Inflammatory macrophage treated with lipopolysaccharide for 4 hours (primary cell): ENCODE measurements around the gene GOLIM4.
"Not testable (repeated sequence)": the region's sequence is repeated elsewhere in the genome, so short reads cannot be mapped to it uniquely, and the experiment has no call there.

ENCODE experiments used
- DNase-seq: peaks from one replicate; pipeline ENCODE4 v3.0.0-alpha.2; 2020

Gene GOLIM4

GRCh38 chr3:168040607-168041208 is 55.0 kb downstream of the GOLIM4 start:
- DNase-seq = peak; percentile 62

- DNase-seq = no peak
Measured at GRCh38 chr3:168037020-168037419, 58.7 kb downstream of the GOLIM4 start.

- DNase-seq = no peak
Measured at GRCh38 chr3:168036619-168037018, 59.1 kb downstream of the GOLIM4 start.

GRCh38 chr3:168034152-168034928 is 61.4 kb downstream of the GOLIM4 start:
- no peak for DNase-seq

- DNase-seq = peak; percentile 58
Measured at GRCh38 chr3:168030577-168030976, 65.1 kb downstream of the GOLIM4 start.

GRCh38 chr3:168029705-168030104 is 66.0 kb downstream of the GOLIM4 start:
- DNase-seq = no peak

GRCh38 chr3:168028086-168028485 is 67.6 kb downstream of the GOLIM4 start:
- DNase-seq = peak; percentile 64

- no peak for DNase-seq
Measured at GRCh38 chr3:168026764-168027163, 69.0 kb downstream of the GOLIM4 start.

- peak; percentile 26 for DNase-seq
Measured at GRCh38 chr3:168025076-168025475, 70.6 kb downstream of the GOLIM4 start.

GRCh38 chr3:168024537-168024941 is 71.2 kb downstream of the GOLIM4 start:
- peak; percentile 51 for DNase-seq

GRCh38 chr3:168021737-168022450 is 73.8 kb downstream of the GOLIM4 start:
- no peak for DNase-seq

- not testable (repeated sequence) for DNase-seq
Measured at GRCh38 chr3:168011280-168011679, 84.4 kb downstream of the GOLIM4 start.

- no peak for DNase-seq
Measured at GRCh38 chr3:168006584-168006983, 89.1 kb downstream of the GOLIM4 start.

- DNase-seq = no peak
Measured at GRCh38 chr3:168003911-168004310, 91.8 kb downstream of the GOLIM4 start.

- no peak for DNase-seq
Measured at GRCh38 chr3:168002786-168003368, 92.8 kb downstream of the GOLIM4 start.

GRCh38 chr3:168001244-168001643 is 94.5 kb downstream of the GOLIM4 start:
- DNase-seq = no peak

- no peak for DNase-seq
Measured at GRCh38 chr3:167998253-167998652, 97.5 kb downstream of the GOLIM4 start.

- no peak for DNase-seq
Measured at GRCh38 chr3:167996514-167996913, 99.2 kb downstream of the GOLIM4 start.

GRCh38 chr3:167992381-167992780 is 103.3 kb downstream of the GOLIM4 start:
- DNase-seq = no peak

GRCh38 chr3:167991213-167991612 is 104.5 kb downstream of the GOLIM4 start:
- no peak for DNase-seq

GRCh38 chr3:167989999-167990398 is 105.7 kb downstream of the GOLIM4 start:
- DNase-seq = no peak

- DNase-seq = no peak
Measured at GRCh38 chr3:167989066-167989465, 106.7 kb downstream of the GOLIM4 start.

GRCh38 chr3:167983583-167983982 is 112.1 kb downstream of the GOLIM4 start:
- no peak for DNase-seq

- DNase-seq = no peak
Measured at GRCh38 chr3:167978486-167978885, 117.2 kb downstream of the GOLIM4 start.
